Mammary epithelial cell (primary cell): Measurements from ENCODE around the gene FOXP4.

Experiments used
- EZH2 ChIP-seq: IDR thresholded peaks from 2 replicates; pipeline ENCODE4 v1.6.1; 2012; ENCODE audit warnings: low read length, inconsistent platforms, borderline replicate concordance
- TF ChIP-seq, protein P1 (sequence below), 2 donors: IDR thresholded peaks in 1 of 2; conservative IDR thresholded peaks in 1 of 2; 2 replicates each; pipeline ENCODE4 v1.5.1; 2011 to 2012; ENCODE audit warnings: inconsistent platforms in 2 of 2, low read length in 2 of 2, mild to moderate bottlenecking in 2 of 2, control low read depth in 1 of 2, low read depth in 1 of 2; ENCODE audit not compliant: insufficient read depth in 1 of 2; ENCODE audit errors: extremely low read depth in 1 of 2

DNA sequence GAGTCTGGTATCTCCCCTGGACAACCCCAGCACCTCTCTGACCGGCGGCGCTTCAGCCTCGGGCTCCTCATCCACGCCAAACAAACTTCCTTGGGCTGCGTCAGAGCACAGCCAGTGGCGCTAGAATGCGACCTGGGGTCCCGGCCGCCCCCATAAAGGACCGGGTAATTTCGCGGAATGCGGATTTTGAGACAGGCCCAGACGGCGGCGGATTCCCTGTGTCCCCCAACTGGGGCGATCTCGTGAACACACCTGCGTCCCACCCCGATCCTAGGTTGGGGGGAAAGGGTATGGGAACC, 1.6 kb downstream of the FOXP4 start:
- TF ChIP-seq, protein P1, sequence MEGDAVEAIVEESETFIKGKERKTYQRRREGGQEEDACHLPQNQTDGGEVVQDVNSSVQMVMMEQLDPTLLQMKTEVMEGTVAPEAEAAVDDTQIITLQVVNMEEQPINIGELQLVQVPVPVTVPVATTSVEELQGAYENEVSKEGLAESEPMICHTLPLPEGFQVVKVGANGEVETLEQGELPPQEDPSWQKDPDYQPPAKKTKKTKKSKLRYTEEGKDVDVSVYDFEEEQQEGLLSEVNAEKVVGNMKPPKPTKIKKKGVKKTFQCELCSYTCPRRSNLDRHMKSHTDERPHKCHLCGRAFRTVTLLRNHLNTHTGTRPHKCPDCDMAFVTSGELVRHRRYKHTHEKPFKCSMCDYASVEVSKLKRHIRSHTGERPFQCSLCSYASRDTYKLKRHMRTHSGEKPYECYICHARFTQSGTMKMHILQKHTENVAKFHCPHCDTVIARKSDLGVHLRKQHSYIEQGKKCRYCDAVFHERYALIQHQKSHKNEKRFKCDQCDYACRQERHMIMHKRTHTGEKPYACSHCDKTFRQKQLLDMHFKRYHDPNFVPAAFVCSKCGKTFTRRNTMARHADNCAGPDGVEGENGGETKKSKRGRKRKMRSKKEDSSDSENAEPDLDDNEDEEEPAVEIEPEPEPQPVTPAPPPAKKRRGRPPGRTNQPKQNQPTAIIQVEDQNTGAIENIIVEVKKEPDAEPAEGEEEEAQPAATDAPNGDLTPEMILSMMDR (conservative IDR thresholded peaks at IDR 0.05 in 1 of 2, IDR thresholded peaks at IDR 0.05 in 1 of 2; ENCODE audit: extremely low read depth in 1 of 2, insufficient read depth in 1 of 2, low read depth in 1 of 2, low read length in 2 of 2) = no peak
- no peak for TF ChIP-seq EZH2
